Cardiac septum (tissue), 1 donor: ENCODE measurements around the gene EIF4G3. TPM values are rescaled to one million over a fixed set of nuclear protein-coding genes. Genes with fewer than 3 reads are reported as not detected.
"Not testable (repeated sequence)": the region's sequence is repeated elsewhere in the genome, so short reads cannot be mapped to it uniquely, and the experiment has no call there.

ENCODE experiments used
- DNase-seq: peaks from one replicate; pipeline ENCODE4 v3.0.0-alpha.2; 2020; ENCODE audit warnings: low spot score
- intact Hi-C: fragments of 100-400 bp; cut with DNase I; formaldehyde crosslinking; loops from one replicate; pipeline ENCODE4 v1.14.0; 2022
- total RNA-seq: library from RNA; stranded (reverse); fragmentation: NEBNext Ultra II Directional; extraction: Animal tissue kit (Norgen Biotek cat#: 25700); gene quantifications from one replicate; pipeline ENCODE4 v1.2.1, GENCODE V29; 2021
- donor health status: DM: no; HTN: no; CAD: no.

Gene EIF4G3
- total RNA-seq, 1 donor from 2014 or later, result 45.6 TPM

DNA sequence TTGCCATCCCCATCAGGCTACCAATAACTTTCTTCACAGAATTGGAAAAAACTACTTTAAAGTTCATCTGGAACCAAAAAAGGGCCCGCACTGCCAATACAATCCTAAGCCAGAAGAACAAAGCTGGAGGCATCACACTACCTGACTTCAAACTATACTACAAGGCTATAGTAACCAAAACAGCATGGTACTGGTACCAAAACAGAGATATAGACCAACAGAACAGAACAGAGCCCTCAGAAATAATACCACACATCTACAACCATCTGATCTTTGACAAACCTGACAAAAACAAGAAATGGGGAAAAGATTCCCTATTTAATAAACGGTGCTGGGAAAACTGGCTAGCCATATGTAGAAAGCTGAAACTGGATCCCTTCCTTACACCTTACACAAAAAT is 84.2 kb downstream of the EIF4G3 start:
- DNase-seq, intact Hi-C loops: not testable (repeated sequence)

- DNase-seq, intact Hi-C loops: not testable (repeated sequence)
Measured at GRCh38 chr1:21091053-21091690, 85.5 kb downstream of the EIF4G3 start.

- intact Hi-C loops, result no loop called here
- no peak for DNase-seq
Measured at GRCh38 chr1:21090463-21090862, 86.2 kb downstream of the EIF4G3 start.

DNA sequence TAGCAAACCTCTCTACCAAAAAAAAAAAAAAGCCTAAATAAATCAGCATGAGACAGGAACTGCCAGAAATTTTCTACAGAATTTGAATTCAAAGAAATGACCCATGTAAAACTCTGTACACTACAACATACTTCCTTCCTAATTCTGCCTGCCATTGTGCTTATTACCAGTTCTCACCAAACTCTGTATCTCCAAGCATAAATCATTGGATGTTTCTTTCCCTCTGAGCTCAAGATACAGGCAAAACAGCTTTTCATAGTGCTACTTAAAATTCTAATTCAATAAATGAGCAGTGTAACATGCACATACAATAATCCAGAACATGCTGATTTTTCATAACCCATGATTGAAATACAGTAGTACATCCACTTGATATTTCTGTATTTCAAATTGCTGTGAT is 87.0 kb downstream of the EIF4G3 start:
- intact Hi-C loops, result no loop called here
- DNase-seq, result no peak

DNA sequence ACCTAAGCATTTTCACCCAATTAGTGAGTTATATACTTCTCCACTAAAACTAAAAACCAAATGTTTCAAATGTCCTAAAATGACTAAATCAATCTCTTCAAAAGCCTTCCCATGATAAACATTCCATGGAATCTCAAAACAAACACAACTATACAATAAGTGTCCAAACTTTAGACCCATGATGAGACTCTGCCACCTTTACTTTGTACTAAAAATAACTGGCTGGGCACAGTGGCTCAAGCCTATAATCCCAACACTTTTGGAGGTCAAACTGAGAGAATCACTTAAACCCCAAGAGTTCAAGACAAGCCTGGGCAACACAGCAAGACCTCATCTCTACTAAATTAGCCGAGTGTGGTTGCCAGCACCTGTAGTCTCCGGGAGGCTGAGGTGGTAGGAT is 87.4 kb downstream of the EIF4G3 start:
- intact Hi-C loops, result no loop called here
- DNase-seq, result no peak

DNA sequence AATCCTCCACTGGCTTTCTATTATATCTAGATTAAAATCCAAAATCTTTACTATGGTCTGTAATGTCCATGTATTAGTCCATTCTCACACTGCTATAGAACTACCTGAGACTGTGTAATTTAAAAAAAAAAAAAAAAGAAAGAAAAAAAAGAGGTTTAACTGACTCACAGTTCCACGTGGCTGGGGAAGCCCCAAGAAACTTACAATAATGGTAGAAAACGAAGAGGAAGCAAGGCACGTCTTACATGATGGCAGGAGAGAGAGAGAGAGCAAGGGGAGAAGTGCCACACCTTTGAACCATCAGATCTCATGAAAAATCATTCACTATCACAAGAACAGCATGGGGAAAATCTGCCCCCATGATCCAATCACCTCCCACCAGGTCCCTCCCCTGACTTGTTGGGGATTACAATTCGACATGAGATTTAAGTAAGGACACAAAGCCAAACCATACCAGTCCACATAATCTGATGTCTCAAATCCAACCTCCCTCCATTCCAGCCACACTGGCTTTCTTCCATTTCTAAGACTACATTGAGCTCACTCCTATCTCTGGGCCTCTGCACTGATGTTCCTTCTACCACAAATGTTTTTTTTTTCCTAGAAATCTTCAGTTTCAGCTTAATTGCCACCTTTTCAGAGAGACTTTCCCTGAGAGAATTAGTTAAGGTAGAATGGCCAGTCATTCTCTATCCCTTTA is 92.4 kb downstream of the EIF4G3 start:
- intact Hi-C loops, result no loop called here
- DNase-seq, result no peak

DNA sequence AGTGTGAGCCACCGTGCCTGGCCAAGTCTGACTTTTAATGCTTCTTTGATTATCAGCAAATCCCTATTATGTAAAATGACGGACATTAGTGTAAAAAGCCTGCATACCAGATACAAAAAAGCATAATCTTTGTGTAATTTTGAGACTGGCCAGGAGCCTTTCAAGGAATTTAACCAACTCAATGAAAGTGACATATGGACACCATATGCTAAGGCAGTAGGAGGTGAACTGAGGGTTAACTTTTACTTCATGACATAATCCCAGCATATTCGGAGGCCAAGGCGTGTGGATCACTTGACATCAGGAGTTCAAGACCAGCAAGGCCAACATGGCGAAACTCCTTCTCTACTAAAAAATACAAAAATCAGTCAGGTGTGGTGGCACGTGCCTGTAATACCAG is 94.6 kb downstream of the EIF4G3 start:
- no peak for DNase-seq
- intact Hi-C loops, result no loop called here

- DNase-seq, result no peak
- intact Hi-C loops, result loop anchor here (10.0 kb wide), 1 partner anchor 118 kb away; no protein-coding TSS in a partner anchor
Measured at GRCh38 chr1:21077085-21077484, 99.6 kb downstream of the EIF4G3 start.

DNA sequence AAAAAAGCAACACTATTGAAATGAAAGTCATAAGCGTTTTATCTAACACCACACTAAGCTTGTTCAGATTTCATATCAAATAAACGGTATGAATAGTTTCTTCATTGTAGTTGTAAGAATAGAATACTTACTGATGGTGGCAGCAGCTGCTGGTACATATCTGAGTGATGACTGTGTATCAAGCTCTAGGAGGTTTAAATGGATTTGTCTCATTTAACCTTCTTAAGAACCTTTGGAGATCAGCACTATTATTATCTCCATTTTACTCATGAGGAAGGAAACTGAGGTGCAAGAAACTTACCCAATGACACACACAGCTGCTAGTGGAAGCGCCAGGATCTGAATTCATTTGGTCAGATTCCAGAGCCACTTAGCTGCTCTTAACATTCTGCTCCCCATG is 104.0 kb downstream of the EIF4G3 start:
- intact Hi-C loops, result loop anchor here (10.0 kb wide), 1 partner anchor 122 kb away; no protein-coding TSS in a partner anchor
- no peak for DNase-seq

GRCh38 chr1:21069549-21069948 is 107.1 kb downstream of the EIF4G3 start:
- DNase-seq, result no peak
- intact Hi-C loops, result no loop called here

DNA sequence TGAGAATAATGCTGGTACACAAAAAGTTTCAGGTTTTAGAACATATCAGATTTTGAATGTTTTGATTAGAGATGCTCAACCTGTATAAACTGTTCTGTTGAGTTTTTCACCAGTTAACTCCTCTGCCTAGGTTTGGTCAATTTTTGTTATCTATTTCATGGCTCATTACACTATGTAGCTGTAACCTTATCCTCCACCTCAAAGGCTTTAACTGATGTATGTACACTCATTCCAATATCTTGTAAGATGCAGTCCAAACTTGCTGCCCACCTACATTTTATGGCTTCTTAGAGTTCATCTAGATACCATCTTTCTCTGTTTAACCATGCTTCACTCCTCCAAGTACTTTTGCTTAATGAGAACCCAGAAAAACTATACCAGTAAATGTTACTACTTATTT is 107.8 kb downstream of the EIF4G3 start:
- DNase-seq, result no peak
- intact Hi-C loops, result no loop called here

- DNase-seq, result no peak
- intact Hi-C loops, result no loop called here
Measured at GRCh38 chr1:21067551-21068227, 109.0 kb downstream of the EIF4G3 start.

DNA sequence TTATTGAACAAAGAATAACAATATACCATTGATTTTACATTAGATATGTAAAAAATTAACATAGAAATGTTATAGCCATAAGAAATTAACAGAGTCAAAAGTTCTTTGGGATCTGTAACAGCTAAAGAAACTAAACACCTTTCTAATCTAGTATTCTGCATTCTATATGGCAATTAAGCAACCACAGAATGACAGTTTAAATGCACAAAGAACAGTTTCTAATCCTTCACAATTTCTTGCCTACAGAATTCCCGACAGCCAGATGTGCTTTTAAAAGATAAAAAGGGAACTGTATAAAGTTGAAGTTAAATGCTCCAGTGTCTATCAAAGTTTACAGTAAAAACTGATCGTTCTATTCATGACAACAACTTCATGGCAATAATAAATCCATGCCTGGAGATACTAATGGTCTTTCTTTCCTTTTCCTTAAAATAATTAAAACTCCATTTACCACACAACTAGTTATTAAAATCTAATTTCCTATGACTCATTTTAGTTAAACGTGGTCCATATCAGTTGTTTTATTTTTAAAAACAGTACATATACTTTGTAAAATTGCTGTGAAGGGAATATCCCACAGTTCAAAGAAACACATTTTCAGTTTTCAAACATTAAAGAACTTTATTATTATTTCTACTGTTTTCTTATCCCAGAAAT is 110.2 kb downstream of the EIF4G3 start:
- DNase-seq, result no peak
- intact Hi-C loops, result no loop called here

- no peak for DNase-seq
- intact Hi-C loops, result no loop called here
Measured at GRCh38 chr1:21065851-21066250, 110.8 kb downstream of the EIF4G3 start.

- intact Hi-C loops, result no loop called here
- DNase-seq, result no peak
Measured at GRCh38 chr1:21064057-21064456, 112.6 kb downstream of the EIF4G3 start.

DNA sequence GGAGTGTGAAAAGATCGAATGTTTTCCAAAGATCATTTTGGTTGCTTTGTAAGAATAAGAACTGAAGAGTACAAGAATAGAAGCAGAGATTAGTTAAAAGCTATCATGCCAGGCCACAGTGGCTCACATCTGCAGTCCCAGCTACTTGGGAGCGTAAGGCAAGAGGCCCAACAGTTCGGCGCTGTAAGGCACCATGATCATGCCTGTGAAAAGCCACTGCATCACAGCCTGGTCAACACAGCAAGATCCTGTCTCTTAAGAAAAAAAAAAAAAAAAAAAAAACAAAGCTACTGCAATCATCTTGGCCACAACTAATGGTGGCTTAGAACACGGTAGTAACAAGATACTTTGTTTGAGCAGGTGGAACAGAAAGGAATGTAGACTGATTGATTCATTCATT is 116.2 kb downstream of the EIF4G3 start:
- intact Hi-C loops, result no loop called here
- no peak for DNase-seq

- intact Hi-C loops, result no loop called here
Measured at GRCh38 chr1:21059021-21059420, 117.7 kb downstream of the EIF4G3 start.

GRCh38 chr1:21058035-21058793 is 118.5 kb downstream of the EIF4G3 start:
- intact Hi-C loops, result no loop called here
- DNase-seq, result no peak

More at GRCh38 chr1:21059021-21059420, 117.7 kb downstream of the EIF4G3 start:
- no peak for DNase-seq

DNA sequence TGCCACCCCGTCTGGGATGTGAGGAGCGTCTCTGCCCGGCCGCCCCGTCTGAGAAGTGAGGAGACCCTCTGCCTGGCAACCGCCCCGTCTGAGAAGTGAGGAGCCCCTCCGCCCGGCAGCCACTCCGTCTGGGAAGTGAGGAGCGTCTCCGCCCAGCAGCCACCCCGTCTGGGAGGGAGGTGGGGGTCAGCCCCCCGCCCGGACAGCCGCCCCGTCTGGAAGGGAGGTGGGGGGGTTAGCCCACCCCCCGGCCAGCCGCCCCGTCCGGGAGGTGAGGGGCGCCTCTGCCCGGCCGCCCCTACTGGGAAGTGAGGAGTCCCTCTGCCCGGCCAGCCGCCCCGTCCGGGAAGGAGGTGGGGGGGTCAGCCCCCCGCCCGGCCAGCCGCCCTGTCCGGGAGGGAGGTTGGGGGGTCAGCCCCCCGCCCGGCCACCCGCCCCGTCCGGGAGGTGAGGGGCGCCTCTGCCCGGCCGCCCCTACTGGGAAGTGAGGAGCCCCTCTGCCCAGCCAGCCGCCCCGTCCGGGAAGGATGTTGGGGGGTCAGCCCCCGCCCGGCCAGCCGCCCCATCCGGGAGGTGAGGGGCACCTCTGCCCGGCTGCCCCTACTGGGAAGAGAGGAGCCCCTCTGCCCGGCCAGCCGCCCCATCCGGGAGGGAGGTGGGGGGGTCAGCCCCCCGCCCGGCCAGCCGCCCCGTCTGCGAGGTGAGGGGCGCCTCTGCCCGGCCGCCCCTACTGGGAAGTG is 123.3 kb downstream of the EIF4G3 start:
- intact Hi-C loops, DNase-seq: not testable (repeated sequence)
